H9 (cell line): Measurements from ENCODE around the gene ZNF837. TPM values are rescaled to one million over a fixed set of nuclear protein-coding genes. Genes with fewer than 3 reads are reported as not detected.

Source experiments
- DNase-seq: peaks from one replicate; pipeline ENCODE4 v3.0.0-alpha.2; 2017
- H2AFZ ChIP-seq: one replicate; pipeline ENCODE4 v1.6.1; 2013; ENCODE audit warnings: mild to moderate bottlenecking, low read length, control low read depth, moderate library complexity
- H2AK5ac ChIP-seq: 2 replicates; pipeline ENCODE4 v1.6.1; 2013; ENCODE audit warnings: low read length, control low read depth, mixed read lengths; ENCODE audit not compliant: insufficient read length
- H2BK120ac ChIP-seq: one replicate; pipeline ENCODE4 v1.6.1; 2013; ENCODE audit warnings: low read depth, mild to moderate bottlenecking, low read length, control low read depth, inconsistent platforms; ENCODE audit not compliant: poor library complexity, severe bottlenecking
- H2BK12ac ChIP-seq: 2 replicates; pipeline ENCODE4 v1.6.1; 2013; ENCODE audit warnings: low read length, control low read depth, mixed read lengths, low read depth; ENCODE audit not compliant: insufficient read length
- H2BK15ac ChIP-seq: 2 replicates; pipeline ENCODE4 v1.6.1; 2013; ENCODE audit warnings: low read depth, low read length, control low read depth
- H2BK20ac ChIP-seq: one replicate; pipeline ENCODE4 v1.6.1; 2013; ENCODE audit warnings: low read depth, mild to moderate bottlenecking, low read length, control low read depth, inconsistent platforms; ENCODE audit not compliant: poor library complexity, severe bottlenecking
- H2BK5ac ChIP-seq: 2 replicates; pipeline ENCODE4 v1.6.1; 2013; ENCODE audit warnings: low read length, control low read depth, mixed read lengths; ENCODE audit not compliant: insufficient read length
- H3K14ac ChIP-seq: 2 replicates; pipeline ENCODE4 v1.6.1; 2013; ENCODE audit warnings: low read length, control low read depth; ENCODE audit not compliant: insufficient read depth
- H3K18ac ChIP-seq: 2 replicates; pipeline ENCODE4 v1.6.1; 2013; ENCODE audit warnings: low read depth, mild to moderate bottlenecking, mixed read lengths, low read length, control low read depth; ENCODE audit not compliant: insufficient read length
- H3K23ac ChIP-seq: 2 replicates; pipeline ENCODE4 v1.6.1; 2013; ENCODE audit warnings: low read length, control low read depth, mixed read lengths, low read depth; ENCODE audit not compliant: insufficient read length
- H3K23me2 ChIP-seq: 2 replicates; pipeline ENCODE4 v1.6.1; 2013; ENCODE audit warnings: low read depth, mild to moderate bottlenecking, mixed read lengths, low read length, control low read depth; ENCODE audit not compliant: insufficient read length, poor library complexity, severe bottlenecking
- H3K27ac ChIP-seq: 2 replicates; pipeline ENCODE4 v1.5.1; 2013; ENCODE audit warnings: low read length, control low read depth, mixed read lengths, low read depth; ENCODE audit not compliant: insufficient read length
- H3K27me3 ChIP-seq: 2 replicates; pipeline ENCODE4 v1.6.1; 2013; ENCODE audit warnings: low read length, control low read depth, inconsistent platforms; ENCODE audit not compliant: insufficient read depth
- H3K4ac ChIP-seq: 2 replicates; pipeline ENCODE4 v1.6.1; 2013; ENCODE audit warnings: low read depth, mild to moderate bottlenecking, control low read depth, inconsistent platforms, low read length, moderate library complexity
- H3K4me1 ChIP-seq: 2 replicates; pipeline ENCODE4 v1.6.1; 2013; ENCODE audit warnings: low read length, control low read depth, inconsistent platforms; ENCODE audit not compliant: insufficient read depth
- H3K4me2 ChIP-seq: 2 replicates; pipeline ENCODE4 v1.6.1; 2013; ENCODE audit warnings: low read length, control low read depth, mixed read lengths; ENCODE audit not compliant: insufficient read length, insufficient read depth
- H3K56ac ChIP-seq: 2 replicates; pipeline ENCODE4 v1.6.1; 2013; ENCODE audit warnings: low read depth, mild to moderate bottlenecking, mixed read lengths, low read length, control low read depth; ENCODE audit not compliant: insufficient read length
- H3K79me1 ChIP-seq: 2 replicates; pipeline ENCODE4 v1.6.1; 2013; ENCODE audit warnings: low read depth, mild to moderate bottlenecking, moderate library complexity, low read length, control low read depth, inconsistent platforms; ENCODE audit not compliant: insufficient read depth, poor library complexity, severe bottlenecking
- H3K79me2 ChIP-seq: 2 replicates; pipeline ENCODE4 v1.6.1; 2013; ENCODE audit warnings: low read length, control low read depth, inconsistent platforms; ENCODE audit not compliant: insufficient read depth
- H3K9ac ChIP-seq: 2 replicates; pipeline ENCODE4 v1.6.1; 2013; ENCODE audit warnings: low read length, control low read depth, mixed read lengths; ENCODE audit not compliant: insufficient read length; ENCODE audit errors: extremely low read depth
- H3K9me3 ChIP-seq: one replicate; pipeline ENCODE4 v1.6.1; 2013; ENCODE audit warnings: low read depth, low read length, inconsistent platforms; ENCODE audit not compliant: control insufficient read depth
- H3T11ph ChIP-seq: one replicate; pipeline ENCODE4 v1.6.1; 2013; ENCODE audit warnings: mild to moderate bottlenecking, low read length, control low read depth, inconsistent platforms
- H4K20me1 ChIP-seq: one replicate; pipeline ENCODE4 v1.6.1; 2013; ENCODE audit not compliant: control insufficient read depth, insufficient read length, insufficient read depth
- H4K5ac ChIP-seq: 2 replicates; pipeline ENCODE4 v1.6.1; 2013; ENCODE audit warnings: low read depth, mild to moderate bottlenecking, mixed read lengths, low read length, control low read depth; ENCODE audit not compliant: insufficient read length
- H4K8ac ChIP-seq: replicated peaks from 2 replicates; pipeline ENCODE4 v1.6.1; 2013; ENCODE audit warnings: low read length, control low read depth, mixed read lengths, low read depth; ENCODE audit not compliant: insufficient read length
- H4K91ac ChIP-seq: 2 replicates; pipeline ENCODE4 v1.6.1; 2013; ENCODE audit warnings: low read depth, mild to moderate bottlenecking, moderate library complexity, mixed read lengths, low read length, control low read depth; ENCODE audit not compliant: insufficient read length
- H3K27ac Mint-ChIP-seq, 3 experiments: 2 replicates in 2 of 3; 3 replicates in 1 of 3; pipeline ENCODE4 v1.8.0; 2020 to 2021; ENCODE audit warnings: mixed read lengths in 3 of 3, mild to moderate bottlenecking in 1 of 3, moderate library complexity in 1 of 3
- H3K27me3 Mint-ChIP-seq: 2 replicates; pipeline ENCODE4 v1.8.0; 2021; ENCODE audit warnings: low read depth, mild to moderate bottlenecking, moderate library complexity, mixed read lengths
- H3K36me3 Mint-ChIP-seq, 3 experiments: 2 replicates in 2 of 3; 3 replicates in 1 of 3; pipeline ENCODE4 v1.8.0; 2020 to 2021; ENCODE audit warnings: low read depth in 3 of 3, mixed read lengths in 3 of 3; ENCODE audit not compliant: insufficient read depth in 1 of 3
- H3K4me1 Mint-ChIP-seq, 2 experiments: 2 replicates each; pipeline ENCODE4 v1.8.0; 2020; ENCODE audit warnings: mixed read lengths in 2 of 2
- H3K4me3 Mint-ChIP-seq, 2 experiments: 2 replicates in 1 of 2; 3 replicates in 1 of 2; pipeline ENCODE4 v1.8.0; 2020 to 2021; ENCODE audit warnings: mild to moderate bottlenecking in 2 of 2, mixed read lengths in 2 of 2, moderate library complexity in 1 of 2
- H3K9me3 Mint-ChIP-seq, 2 experiments: 2 replicates in 1 of 2; 3 replicates in 1 of 2; pipeline ENCODE4 v1.8.0; 2020; ENCODE audit warnings: mild to moderate bottlenecking in 2 of 2, mixed read lengths in 2 of 2, moderate library complexity in 1 of 2
- CTCF ChIP-seq: fragments of 200-600 bp; sonication (generic); conservative IDR thresholded peaks from 3 replicates; pipeline ENCODE4 v1.8.0; 2021; ENCODE audit warnings: antibody characterized with exemption, mild to moderate bottlenecking
- WGBS: extraction: QIAGEN DNeasy Blood & Tissue Kit; methylation state at CpG from one replicate; pipeline ENCODE4 v1.1.7; 2013; ENCODE audit warnings: missing lambda C conversion rate, low lambda C conversion rate, mixed read lengths; ENCODE audit not compliant: insufficient read length; ENCODE audit errors: extremely low coverage; 5-methylcytosine and 5-hydroxymethylcytosine counted together
- total RNA-seq: library from RNA; stranded (reverse); gene quantifications from 2 replicates; pipeline ENCODE4 v1.2.1, GENCODE V29; 2021

ZNF837 gene
- total RNA-seq, 1 experiment from 2014 or later, result 3.4 TPM

- H2AK5ac ChIP-seq, result no peak overlapping the region
- no peak overlapping the region for H3K56ac ChIP-seq
- no peaks in the 10 kb centered on the region for H3K23me2 ChIP-seq
- TF ChIP-seq CTCF, result no peak
- no peak overlapping the region for H3K4me2 ChIP-seq
- H4K5ac ChIP-seq, result no peak overlapping the region
- no peak overlapping the region for H3K4ac ChIP-seq
- no peak overlapping the region for H4K91ac ChIP-seq
- H3K23ac ChIP-seq, result no peak overlapping the region
- H2BK20ac ChIP-seq, result no peak overlapping the region
- no peak overlapping the region for H2BK12ac ChIP-seq
- H3K27ac Mint-ChIP-seq, result no peak overlapping the region
- no peaks in the 10 kb centered on the region for H3K27me3 Mint-ChIP-seq
- H4K8ac ChIP-seq, result no peak overlapping the region
- H3K36me3 Mint-ChIP-seq, result peaks cover 16 to 20% (median 17%) of the 10 kb centered on the region in 3 experiments
- no peak overlapping the region for H2BK5ac ChIP-seq
- no peak for DNase-seq
- no peak overlapping the region for H3K27ac ChIP-seq
- H3K9me3 ChIP-seq, result no peaks in the 10 kb centered on the region
- no peak overlapping the region for H3K18ac ChIP-seq
- H3K4me1 Mint-ChIP-seq, result no peaks in the 10 kb centered on the region
- H3K79me2 ChIP-seq, result no peaks in the 10 kb centered on the region
- H3K4me3 Mint-ChIP-seq, result no peak overlapping the region
- no peak overlapping the region for H2BK120ac ChIP-seq
- H3K14ac ChIP-seq, result no peak overlapping the region
- H3K9ac ChIP-seq, result no peak overlapping the region
- H4K20me1 ChIP-seq, result no peaks in the 10 kb centered on the region
- no peak overlapping the region for H2AFZ ChIP-seq
- H3K27me3 ChIP-seq, result no peaks in the 10 kb centered on the region
- H2BK15ac ChIP-seq, result no peak overlapping the region
- H3K79me1 ChIP-seq, result no peaks in the 10 kb centered on the region
- no peak overlapping the region for H3T11ph ChIP-seq
- no peaks in the 10 kb centered on the region for H3K4me1 ChIP-seq
- WGBS, result no CpG with 5 or more reads among the region's 5 CpGs
- H3K9me3 Mint-ChIP-seq, result peaks cover 0 to 8% of the 10 kb centered on the region in 2 experiments; a peak in 3 of 5 replicates
These were observed 35.8 kb upstream of the ZNF837 start for GRCh38 chr19:58416604-58417003.
